OCI-LY7 (cell line): ENCODE measurements around the gene SDCCAG8. TPM values are rescaled to one million over a fixed set of nuclear protein-coding genes. Genes with fewer than 3 reads are reported as not detected.

Experiments used
- BruUV-seq: library from RNA; stranded (reverse); fragments of 400-500 nt; replicated peaks from 2 replicates; lab custom pipeline; 2021; lab: Mats Ljungman, UMichigan
- CTCF ChIA-PET: fragments of 300-600 bp; sonication (Branson Sonifier 250); formaldehyde crosslinking; loops from one replicate; lab custom pipeline; 2022; ENCODE audit warnings: antibody characterized with exemption; ENCODE audit not compliant: unreplicated experiment; lab: Charles Lee
- POLR2A ChIA-PET: fragments of 300-600 bp; sonication (Branson Sonifier 250); formaldehyde crosslinking; loops from one replicate; lab custom pipeline; 2022; ENCODE audit warnings: antibody characterized with exemption; lab: Charles Lee
- DNase-seq: peaks from one replicate; pipeline ENCODE4 v3.0.0-alpha.2; 2015; ENCODE audit warnings: low spot score
- H2AFZ ChIP-seq: fragments of 200-600 bp; sonication (generic), shearing (Covaris generic); 2 replicates; pipeline ENCODE4 v1.6.1; 2014; ENCODE audit warnings: mild to moderate bottlenecking, antibody characterized with exemption, low read length, moderate library complexity
- H3K27ac ChIP-seq: fragments of 200-600 bp; sonication (generic); 2 replicates; pipeline ENCODE4 v1.5.1; 2014; ENCODE audit warnings: mixed run types, low read depth, mild to moderate bottlenecking, moderate library complexity, low read length, inconsistent platforms; ENCODE audit not compliant: poor library complexity, severe bottlenecking
- H3K36me3 ChIP-seq: fragments of 200-600 bp; sonication (generic); 2 replicates; pipeline ENCODE4 v1.6.1; 2014; ENCODE audit warnings: mild to moderate bottlenecking, antibody characterized with exemption, low read length, moderate library complexity, mixed read lengths; ENCODE audit not compliant: insufficient read depth
- H3K4me1 ChIP-seq: fragments of 200-600 bp; sonication (generic); 2 replicates; pipeline ENCODE4 v1.5.1; 2014; ENCODE audit warnings: mild to moderate bottlenecking, low read length; ENCODE audit not compliant: insufficient read depth, poor library complexity, severe bottlenecking
- H3K4me2 ChIP-seq: fragments of 200-600 bp; sonication (generic); 2 replicates; pipeline ENCODE4 v1.6.1; 2014; ENCODE audit warnings: mild to moderate bottlenecking, low read length
- H3K4me3 ChIP-seq: fragments of 200-600 bp; sonication (generic); 2 replicates; pipeline ENCODE4 v1.5.1; 2014; ENCODE audit warnings: mild to moderate bottlenecking, low read depth, low read length; ENCODE audit not compliant: poor library complexity, severe bottlenecking
- H3K79me2 ChIP-seq: fragments of 200-600 bp; sonication (generic); 2 replicates; pipeline ENCODE4 v1.6.1; 2016; ENCODE audit warnings: low read depth, mild to moderate bottlenecking, low read length, moderate library complexity, mixed read lengths; ENCODE audit not compliant: insufficient read depth
- H3K9me2 ChIP-seq: fragments of 200-600 bp; sonication (generic); 2 replicates; pipeline ENCODE4 v1.6.1; 2016; ENCODE audit warnings: mild to moderate bottlenecking, low read length, mixed read lengths; ENCODE audit not compliant: insufficient read depth
- H3K9me3 ChIP-seq: fragments of 200-600 bp; sonication (generic); 2 replicates; pipeline ENCODE4 v1.6.1; 2014; ENCODE audit warnings: mild to moderate bottlenecking, mixed run types, low read length, mixed read lengths
- H4K20me1 ChIP-seq: fragments of 200-600 bp; sonication (generic); 2 replicates; pipeline ENCODE4 v1.6.1; 2014; ENCODE audit warnings: mild to moderate bottlenecking, antibody characterized with exemption, low read length, moderate library complexity, mixed read lengths; ENCODE audit not compliant: insufficient read depth
- CTCF ChIP-seq: fragments of 200-600 bp; sonication (generic); conservative IDR thresholded peaks from 2 replicates; pipeline ENCODE4 v1.5.1; 2014; ENCODE audit warnings: mild to moderate bottlenecking, antibody characterized with exemption, low read length, moderate library complexity, mixed read lengths
- EZH2phosphoT487 ChIP-seq: fragments of 200-600 bp; sonication (generic); IDR thresholded peaks from 2 replicates; pipeline ENCODE4 v1.6.1; 2018; ENCODE audit warnings: low read depth, borderline replicate concordance, mild to moderate bottlenecking, mixed run types, antibody characterized with exemption, low read length, moderate library complexity, mixed read lengths
- intact Hi-C: fragments of 100-400 bp; cut with micrococcal nuclease; formaldehyde crosslinking; loops from one replicate; pipeline ENCODE4 v1.10.0; 2022; ENCODE audit not compliant: unreplicated experiment
- total RNA-seq, 2 experiments: library from RNA; depleted of rRNA in 1 of 2; stranded (reverse); fragments of >200 nt in 1 of 2; shearing (Covaris generic) in 1 of 2; gene quantifications; 2 replicates each; pipeline ENCODE4 v1.2.3, GENCODE V29; 2014 to 2022

Gene SDCCAG8
- total RNA-seq, 2 experiments from 2014 or later, result 18.1 to 28.7 TPM

GRCh38 chr1:243438815-243439214 lies 183.0 kb downstream of the SDCCAG8 start:
- intact Hi-C loops, result no loop called here
- H3K4me2 ChIP-seq, result no peak overlapping the region
- ChIA-PET CTCF (no interaction called here), POLR2A (no interaction called here)
- no peak for DNase-seq
- no peak overlapping the region for H2AFZ ChIP-seq
- H3K4me1 ChIP-seq, result no peaks in the 10 kb centered on the region
- H3K9me2 ChIP-seq, result no peaks in the 10 kb centered on the region
- no peak overlapping the region for H3K27ac ChIP-seq
- H3K79me2 ChIP-seq, result no peaks in the 10 kb centered on the region
- TF ChIP-seq EZH2phosphoT487 (no peak), CTCF (no peak)
- no TSS peak for BruUV-seq
- H3K36me3 ChIP-seq, result no peaks in the 10 kb centered on the region
- H3K9me3 ChIP-seq, result no peaks in the 10 kb centered on the region
- no peak overlapping the region for H3K4me3 ChIP-seq
- H4K20me1 ChIP-seq, result no peaks in the 10 kb centered on the region

GRCh38 chr1:243440406-243440805 lies 184.6 kb downstream of the SDCCAG8 start:
- Histone ChIP-seq H3K4me1 (no peaks in the 10 kb centered on the region), H3K9me2 (no peaks in the 10 kb centered on the region), H3K4me3 (no peak overlapping the region), H3K4me2 (no peak overlapping the region), H3K36me3 (no peaks in the 10 kb centered on the region), H4K20me1 (no peaks in the 10 kb centered on the region), H3K27ac (no peak overlapping the region), H3K9me3 (no peaks in the 10 kb centered on the region), H2AFZ (no peak overlapping the region), H3K79me2 (no peaks in the 10 kb centered on the region)
- no peak for TF ChIP-seq EZH2phosphoT487
- no peak for TF ChIP-seq CTCF
- intact Hi-C loops, result no loop called here
- DNase-seq, result no peak
- no TSS peak for BruUV-seq
- ChIA-PET POLR2A (interaction anchor here (0.6 to 0.8 kb wide), 2 partner anchors 538 to 1728 kb away, joined by 3 read pairs; no protein-coding TSS in a partner anchor), CTCF (no interaction called here)

- ChIA-PET POLR2A (no interaction called here), CTCF (no interaction called here)
- TF ChIP-seq CTCF (no peak), EZH2phosphoT487 (no peak)
- Histone ChIP-seq H3K9me2 (no peaks in the 10 kb centered on the region), H3K27ac (no peak overlapping the region), H3K4me1 (no peaks in the 10 kb centered on the region), H3K4me2 (no peak overlapping the region), H4K20me1 (no peaks in the 10 kb centered on the region), H2AFZ (no peak overlapping the region), H3K4me3 (no peak overlapping the region), H3K9me3 (no peaks in the 10 kb centered on the region), H3K36me3 (no peaks in the 10 kb centered on the region), H3K79me2 (no peaks in the 10 kb centered on the region)
- no TSS peak for BruUV-seq
- no peak for DNase-seq
- intact Hi-C loops, result no loop called here
These were observed 185.8 kb downstream of the SDCCAG8 start for GRCh38 chr1:243441601-243442000.
